GM15510 (cell line): ENCODE measurements around the gene BRDT.

Source experiments
- POLR2A ChIP-seq: IDR thresholded peaks from 3 replicates; pipeline ENCODE4 v1.6.1; 2011; ENCODE audit warnings: borderline replicate concordance; ENCODE audit not compliant: insufficient read length; ENCODE audit errors: extremely low read depth

Gene BRDT

DNA sequence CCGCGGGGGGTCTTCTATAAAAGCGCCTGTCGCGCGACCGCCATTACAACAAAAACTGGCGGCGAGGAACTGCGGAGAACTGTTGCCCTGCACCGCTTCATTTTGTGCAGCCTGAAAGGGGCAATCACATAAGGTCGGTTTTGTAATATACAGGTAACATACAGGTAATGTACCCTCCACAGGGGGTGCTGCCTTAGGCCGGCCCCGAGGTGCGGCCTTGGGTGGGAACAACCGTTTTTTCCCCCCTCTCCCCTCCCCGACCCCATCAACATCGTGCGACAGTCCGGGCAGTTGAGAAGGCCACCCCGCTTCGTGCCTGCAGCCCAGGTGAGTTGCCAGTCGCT lies at the start of gene BRDT:
Gene BRDT, plus strand, starts transcription at position 46 of the 344 bp plus-strand sequence. CDS start 13,354 bp downstream, outside the sequence.
- no peak for TF ChIP-seq POLR2A

DNA sequence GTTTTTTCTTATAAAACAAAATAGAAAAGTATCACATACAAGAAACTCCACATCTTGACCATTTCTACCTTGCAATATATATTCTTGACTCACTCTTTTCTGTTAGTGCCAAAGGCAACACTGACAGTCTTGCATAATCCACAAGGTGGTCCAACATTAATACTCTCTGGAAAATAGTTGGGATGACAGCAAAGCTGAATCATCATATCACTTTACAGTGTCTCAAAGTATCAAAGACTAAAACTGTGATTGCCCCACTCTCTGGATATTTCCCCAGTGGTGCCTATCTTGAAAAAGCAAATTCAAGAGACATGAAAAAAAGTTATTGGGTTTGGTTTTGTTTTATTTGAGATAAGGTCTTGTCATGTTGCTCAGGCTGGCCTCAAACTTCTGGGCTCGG lies 48.6 kb upstream of the BRDT start:
- no peak for TF ChIP-seq POLR2A

DNA sequence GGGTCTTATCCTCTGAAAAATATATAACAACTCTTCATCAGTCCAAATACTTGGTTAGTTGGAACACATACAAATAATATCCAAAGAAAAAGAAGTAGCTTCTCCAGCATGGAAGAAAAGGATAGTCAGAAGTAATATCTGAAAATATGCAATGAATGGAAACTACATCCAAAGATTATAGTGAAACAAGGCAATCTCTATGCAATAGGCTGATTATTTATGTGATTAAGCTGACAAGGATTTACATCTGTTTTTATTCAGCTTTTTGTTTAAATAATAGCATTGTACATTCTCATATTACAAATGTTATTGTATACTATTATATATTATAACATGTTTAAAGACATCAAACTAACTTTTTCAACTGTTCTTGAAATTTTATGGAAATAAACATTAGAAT lies 48.0 kb upstream of the BRDT start:
- TF ChIP-seq POLR2A, result no peak

DNA sequence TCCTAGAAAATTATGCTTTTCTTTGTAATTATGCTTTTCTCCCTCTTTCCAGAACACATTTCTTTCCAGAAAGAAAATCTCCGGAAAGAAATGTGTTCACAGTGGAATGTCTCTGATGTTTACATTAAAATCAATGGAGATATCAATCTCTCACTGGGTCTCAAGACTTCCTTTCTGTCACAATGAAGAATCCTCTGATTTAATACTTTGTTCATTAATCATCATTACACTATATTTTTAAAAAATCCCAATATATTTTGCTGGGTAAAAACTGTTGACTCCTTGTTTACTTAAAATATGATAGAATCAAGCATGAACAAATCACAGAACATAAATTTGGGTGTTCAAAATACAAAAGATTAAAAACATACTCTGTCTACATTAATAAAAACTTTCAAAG lies 36.9 kb upstream of the BRDT start:
- TF ChIP-seq POLR2A, result no peak

DNA sequence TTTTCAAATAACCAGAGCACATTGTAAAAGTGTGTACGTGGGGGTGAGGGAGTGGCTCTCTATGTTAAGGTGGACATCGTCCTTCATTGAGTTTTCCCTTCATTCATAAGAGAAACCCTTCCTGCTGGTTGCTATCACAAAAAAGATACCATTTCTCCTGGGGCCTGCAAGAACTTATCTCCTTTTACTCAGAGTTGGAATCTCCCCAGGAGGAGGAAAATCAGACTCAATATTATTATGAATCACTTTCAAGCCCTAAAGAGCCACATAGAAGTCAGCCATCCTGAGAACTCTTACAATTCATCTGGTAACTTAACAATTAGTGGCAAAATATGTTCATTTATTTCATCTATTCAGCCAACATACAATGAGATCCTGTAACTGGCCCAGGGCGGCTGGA lies 36.2 kb upstream of the BRDT start:
- TF ChIP-seq POLR2A, result no peak

DNA sequence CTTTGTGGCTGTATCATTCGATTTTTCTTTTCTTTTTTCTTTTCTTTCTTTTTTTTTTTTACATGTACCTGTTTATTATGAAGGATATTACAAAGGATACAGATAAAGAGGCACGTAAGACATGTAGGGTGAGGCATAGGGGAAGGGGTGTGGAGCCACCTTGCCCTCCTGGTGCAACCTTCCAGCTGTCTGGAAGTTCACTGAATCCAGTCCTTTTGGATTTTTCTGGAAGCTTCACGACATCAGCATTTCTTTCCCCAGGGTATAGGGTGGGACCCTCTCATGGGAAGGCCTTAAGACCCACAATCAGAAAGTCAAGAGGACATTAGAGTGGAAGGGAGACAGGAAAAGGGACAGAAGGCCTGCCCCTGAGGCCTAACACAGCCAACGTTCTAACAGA lies 33.2 kb upstream of the BRDT start:
- TF ChIP-seq POLR2A, result no peak

DNA sequence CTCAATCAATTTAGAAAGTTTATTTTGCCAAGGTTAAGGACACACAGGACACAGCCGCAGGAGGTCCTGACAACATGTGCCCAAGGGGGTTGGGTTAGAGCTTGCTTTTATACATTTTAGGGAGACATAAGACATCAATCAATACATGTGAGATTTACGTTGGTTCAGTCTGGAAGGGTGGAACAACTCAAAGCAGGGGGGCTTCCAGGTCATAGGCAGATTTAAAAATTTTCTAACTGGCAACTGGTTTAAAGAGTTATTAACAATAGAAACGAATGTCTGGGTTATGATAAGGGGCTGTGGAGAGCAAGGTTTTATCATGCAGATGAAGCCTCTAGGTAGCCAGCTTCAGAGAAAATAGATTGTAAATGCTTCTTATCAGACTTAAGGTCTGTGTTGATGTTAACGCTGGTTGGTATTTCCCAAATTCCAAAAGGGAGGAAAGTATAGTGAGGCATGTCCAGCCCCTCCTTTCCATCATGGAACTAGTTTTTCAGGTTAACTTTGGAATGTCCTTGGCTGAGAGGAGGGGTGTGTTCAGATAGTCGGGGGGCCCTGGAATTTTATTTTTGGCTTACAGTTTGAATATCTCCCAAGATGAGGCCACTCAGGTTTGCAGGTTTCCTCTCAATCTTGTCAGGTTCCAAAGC lies 32.3 kb upstream of the BRDT start:
- no peak for TF ChIP-seq POLR2A

DNA sequence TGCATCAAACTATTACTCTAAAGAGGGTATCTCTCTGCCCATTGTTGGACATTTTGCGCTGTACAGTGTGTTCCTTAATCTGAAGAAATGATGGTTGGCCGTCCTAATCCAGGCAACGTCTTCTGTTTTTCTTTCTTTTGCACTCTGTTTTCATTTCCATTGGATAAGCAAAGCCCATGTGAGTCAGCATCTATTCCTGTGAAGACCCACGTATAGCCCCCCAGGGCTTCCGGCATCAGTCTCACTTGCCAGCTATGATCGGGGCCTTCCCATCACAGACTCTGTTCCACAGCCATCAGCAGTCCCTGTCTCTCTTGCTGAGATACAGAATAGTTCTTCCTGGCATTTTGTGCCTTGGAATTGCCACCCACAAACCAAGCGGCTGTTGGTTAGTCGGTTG lies 29.2 kb upstream of the BRDT start:
- TF ChIP-seq POLR2A, result no peak

DNA sequence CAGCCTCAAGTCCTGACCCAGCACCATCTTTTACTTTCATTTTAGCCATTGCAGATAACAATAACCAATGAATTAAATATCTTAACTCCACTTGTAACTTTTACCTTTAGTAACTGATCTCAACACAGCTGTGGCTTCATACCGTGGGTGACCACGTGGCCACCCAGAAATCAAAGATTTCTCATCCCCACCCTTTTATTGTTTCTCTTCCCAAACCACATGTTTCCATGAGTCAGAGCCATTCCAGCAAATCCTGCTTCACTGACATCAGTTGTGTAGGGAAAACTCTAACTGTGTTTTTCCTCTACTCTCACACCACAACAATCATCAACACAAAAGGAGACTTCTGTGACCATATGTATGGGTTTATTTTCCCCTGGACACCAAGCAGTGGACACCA lies 25.1 kb upstream of the BRDT start:
- TF ChIP-seq POLR2A, result no peak

DNA sequence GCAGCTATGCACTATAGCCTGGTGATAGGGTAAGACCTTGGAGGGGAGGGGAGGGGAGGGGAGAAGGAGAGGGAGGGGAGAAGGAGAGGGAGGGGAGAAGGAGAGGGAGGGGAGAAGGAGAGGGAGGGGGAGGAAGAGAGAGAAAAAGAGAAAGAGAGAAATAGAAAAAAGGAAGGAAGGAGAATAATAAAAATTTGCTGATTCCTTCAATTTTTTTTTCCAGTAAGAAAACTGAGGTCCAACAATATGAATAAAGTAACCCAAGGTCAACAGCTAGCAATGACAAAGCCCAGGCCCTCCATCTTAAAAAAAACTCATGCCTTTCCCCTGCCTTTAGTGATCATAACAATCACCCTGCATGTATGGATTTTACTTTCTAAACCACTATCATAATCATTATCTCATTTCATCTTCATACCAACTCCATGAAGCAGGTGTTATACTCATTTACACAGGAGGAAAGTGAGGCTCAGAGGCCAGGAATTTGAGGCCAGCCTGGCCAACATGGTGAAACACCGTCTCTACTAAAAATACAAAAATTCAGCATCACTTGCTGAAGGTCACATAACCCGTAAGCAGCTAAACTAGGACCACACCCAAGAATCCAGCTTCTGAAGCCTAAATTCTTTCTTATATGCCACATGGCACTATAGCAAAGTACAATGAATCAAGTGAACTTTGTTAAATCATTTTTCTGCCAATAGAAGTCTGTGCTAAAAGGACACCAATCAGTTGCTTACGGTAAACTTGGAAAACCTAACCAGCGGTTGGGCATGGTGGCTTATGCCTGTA lies 23.4 kb upstream of the BRDT start:
- no peak for TF ChIP-seq POLR2A

DNA sequence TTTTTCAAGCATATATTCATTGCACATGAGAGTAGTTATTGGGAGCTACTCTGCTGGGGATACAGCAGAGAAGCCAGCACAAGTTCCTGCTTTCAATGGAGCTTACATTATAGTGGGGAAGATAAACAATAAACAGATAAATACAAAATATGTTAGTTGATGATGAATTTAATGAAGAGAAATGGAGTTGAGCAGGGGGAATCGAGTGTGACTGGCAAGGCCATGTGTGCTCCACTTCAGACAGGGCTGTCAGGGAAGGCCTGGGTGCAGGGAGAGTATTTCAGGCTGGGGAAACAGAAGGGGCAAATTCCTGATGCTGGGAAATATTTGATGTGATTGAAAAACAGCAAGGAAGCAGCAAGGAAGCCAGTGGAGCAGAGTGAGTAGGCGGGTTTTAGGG lies 21.2 kb upstream of the BRDT start:
- TF ChIP-seq POLR2A, result no peak

DNA sequence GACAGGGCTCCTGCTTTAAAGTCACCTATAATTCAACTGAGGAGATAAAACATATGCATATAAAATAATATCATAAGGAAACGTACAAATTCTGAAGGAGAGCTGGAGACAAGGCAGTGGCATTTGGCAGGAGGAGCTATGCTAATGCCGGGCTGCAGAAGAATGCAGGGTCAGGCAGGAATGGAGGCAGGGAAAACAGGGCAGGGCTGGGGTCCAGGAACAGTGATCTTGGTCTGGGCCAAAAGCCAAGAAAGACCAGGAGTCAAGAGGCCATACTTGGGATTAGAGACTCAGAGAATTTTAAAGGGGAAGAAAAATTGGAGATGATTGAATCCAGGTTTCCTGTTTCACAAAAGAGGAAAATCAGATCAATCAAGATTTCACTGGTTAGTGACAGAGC lies 20.0 kb upstream of the BRDT start:
- TF ChIP-seq POLR2A, result no peak

DNA sequence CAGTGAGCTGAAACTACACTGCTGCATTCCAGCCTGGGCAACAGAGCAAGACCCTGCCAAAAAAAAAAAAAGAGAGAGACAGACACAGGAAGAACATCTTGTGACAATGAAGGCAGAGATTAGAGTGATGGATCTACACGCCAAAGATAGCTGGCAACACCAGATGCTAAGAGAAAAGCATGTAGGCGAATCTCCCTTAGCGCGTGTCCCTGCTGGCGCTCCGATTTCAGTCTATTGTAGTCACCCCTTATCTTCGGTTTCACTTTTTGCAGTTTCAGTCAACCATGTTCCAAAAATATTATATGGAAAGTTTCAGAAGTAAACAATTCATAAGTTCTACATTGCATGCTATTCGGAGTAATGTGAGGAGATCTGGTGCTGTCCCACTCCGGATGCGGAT lies 11.6 kb upstream of the BRDT start:
- no peak for TF ChIP-seq POLR2A

DNA sequence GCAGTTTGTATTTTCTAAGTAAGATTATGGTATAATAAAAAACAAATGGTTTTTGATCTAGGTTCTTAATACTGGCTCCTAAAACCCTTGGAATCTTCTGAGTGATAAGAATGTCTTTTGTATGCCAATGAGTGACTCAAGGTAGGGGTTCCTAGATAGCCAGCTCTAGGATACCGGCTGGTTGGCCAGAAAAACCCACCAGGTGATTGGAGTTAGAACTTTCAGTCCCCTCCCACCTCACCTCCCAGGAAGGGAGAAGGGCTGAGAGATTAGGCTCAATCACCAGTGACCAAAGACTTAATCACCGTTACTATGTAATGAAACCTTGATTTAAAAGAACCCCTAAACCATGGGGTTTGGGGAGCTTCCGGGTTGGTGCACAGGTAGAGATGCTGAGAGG lies 8.7 kb upstream of the BRDT start:
- no peak for TF ChIP-seq POLR2A

DNA sequence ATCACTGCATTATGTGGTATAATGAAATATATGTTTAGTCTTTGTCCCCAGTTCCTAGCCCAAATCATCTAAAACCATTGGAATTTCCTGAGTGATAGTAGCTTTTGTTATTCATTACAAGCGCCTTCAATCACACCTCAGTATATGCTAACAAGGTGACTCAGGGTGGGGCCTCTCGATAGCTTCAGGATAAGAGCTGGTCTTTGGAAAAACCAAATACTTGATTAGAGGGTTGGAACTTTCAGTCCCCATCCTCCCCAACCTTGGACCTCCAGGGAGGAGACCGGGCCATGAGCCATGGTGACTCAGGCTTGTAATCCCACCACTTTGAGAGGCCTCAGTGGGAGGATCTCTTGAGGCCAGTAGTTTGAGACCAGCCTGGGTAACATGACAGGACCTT lies 5.1 kb upstream of the BRDT start:
- no peak for TF ChIP-seq POLR2A

DNA sequence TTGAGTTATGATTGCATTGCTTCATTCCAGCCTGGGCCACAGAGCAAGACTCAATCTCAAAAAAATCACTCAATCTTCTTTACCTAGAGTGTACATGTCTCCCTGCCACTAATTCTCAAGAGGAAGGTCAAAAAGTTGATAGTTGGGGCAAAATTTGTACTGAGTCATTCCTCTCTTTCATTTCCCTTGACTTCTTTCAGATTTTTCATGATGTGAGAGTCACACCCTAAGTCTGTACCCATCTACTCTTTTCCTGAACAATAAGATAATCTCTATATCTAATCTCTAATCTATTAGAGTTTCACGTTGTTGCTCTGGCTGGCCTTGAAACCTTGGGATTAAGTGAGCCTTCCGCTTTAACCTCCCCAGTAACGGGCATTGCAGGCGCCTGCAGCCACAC lies 1.1 kb upstream of the BRDT start:
- no peak for TF ChIP-seq POLR2A
